OCI-LY1 (cell line): ENCODE measurements around the gene MACROD2.

ENCODE experiments used
- H2AFZ ChIP-seq: fragments of 200-600 bp; sonication (generic), shearing (Covaris generic); 2 replicates; pipeline ENCODE4 v1.6.0; 2014; ENCODE audit warnings: antibody characterized with exemption, mild to moderate bottlenecking, low read length
- H3F3A ChIP-seq: fragments of 200-600 bp; sonication (generic), shearing (Covaris generic); 2 replicates; pipeline ENCODE4 v1.6.0; 2014; ENCODE audit warnings: mild to moderate bottlenecking, antibody characterized with exemption, low read length, moderate library complexity; ENCODE audit not compliant: insufficient read depth
- H3K27ac ChIP-seq: fragments of 200-600 bp; sonication (generic); 2 replicates; pipeline ENCODE4 v1.5.1; 2014; ENCODE audit warnings: low read length, mixed run types, mild to moderate bottlenecking, low read depth; ENCODE audit not compliant: poor library complexity, severe bottlenecking
- H3K27me3 ChIP-seq: fragments of 200-600 bp; sonication (generic); 2 replicates; pipeline ENCODE4 v1.6.0; 2014; ENCODE audit warnings: antibody characterized with exemption, mild to moderate bottlenecking, low read length, moderate library complexity; ENCODE audit not compliant: insufficient read depth
- H3K36me3 ChIP-seq: fragments of 200-600 bp; sonication (generic); 2 replicates; pipeline ENCODE4 v1.6.1; 2014; ENCODE audit warnings: mild to moderate bottlenecking, antibody characterized with exemption, low read length, moderate library complexity, mixed read lengths; ENCODE audit not compliant: insufficient read depth
- H3K4me1 ChIP-seq: fragments of 200-600 bp; sonication (generic); 2 replicates; pipeline ENCODE4 v1.5.1; 2014; ENCODE audit warnings: mild to moderate bottlenecking, low read length, moderate library complexity; ENCODE audit not compliant: insufficient read depth, severe bottlenecking
- H3K4me2 ChIP-seq: fragments of 200-600 bp; sonication (generic), shearing (Covaris generic); 2 replicates; pipeline ENCODE4 v1.6.1; 2014; ENCODE audit warnings: low read length
- H3K4me3 ChIP-seq: fragments of 200-600 bp; sonication (generic); 2 replicates; pipeline ENCODE4 v1.5.1; 2014; ENCODE audit warnings: low read length, low read depth, mild to moderate bottlenecking, mixed read lengths; ENCODE audit not compliant: poor library complexity, severe bottlenecking
- H3K79me2 ChIP-seq: fragments of 200-600 bp; shearing (Covaris generic); 2 replicates; pipeline ENCODE4 v1.6.1; 2016; ENCODE audit warnings: mixed run types, low read length, mixed read lengths; ENCODE audit not compliant: insufficient read depth
- H3K9ac ChIP-seq: fragments of 200-600 bp; sonication (generic), shearing (Covaris generic); 2 replicates; pipeline ENCODE4 v1.6.1; 2014; ENCODE audit warnings: mild to moderate bottlenecking, low read length, mixed read lengths
- H3K9me2 ChIP-seq: fragments of 200-600 bp; sonication (generic), shearing (Covaris generic); 2 replicates; pipeline ENCODE4 v1.6.1; 2014; ENCODE audit warnings: low read depth, mild to moderate bottlenecking, low read length, mixed read lengths
- H3K9me3 ChIP-seq: fragments of 200-600 bp; shearing (Covaris generic); 2 replicates; pipeline ENCODE4 v1.6.1; 2014; ENCODE audit warnings: low read length, mixed read lengths
- H4K20me1 ChIP-seq: fragments of 200-600 bp; sonication (generic), shearing (Covaris generic); 2 replicates; pipeline ENCODE4 v1.6.0; 2016; ENCODE audit warnings: mild to moderate bottlenecking, low read length; ENCODE audit not compliant: insufficient read depth
- CTCF ChIP-seq: fragments of 200-600 bp; sonication (generic), shearing (Covaris generic); IDR thresholded peaks from 2 replicates; pipeline ENCODE4 v1.5.1; 2017; ENCODE audit warnings: mild to moderate bottlenecking, antibody characterized with exemption, low read length, moderate library complexity, mixed read lengths
- EZH2 ChIP-seq: fragments of 200-600 bp; sonication (generic), shearing (Covaris generic); IDR thresholded peaks from 2 replicates; pipeline ENCODE4 v1.8.0; 2017; ENCODE audit warnings: borderline replicate concordance, mixed run types, mild to moderate bottlenecking, antibody characterized with exemption, low read length, moderate library complexity, mixed read lengths

MACROD2 gene

GRCh38 chr20:14707865-14708596 is 712.7 kb downstream of the MACROD2 start:
- Histone ChIP-seq H3K4me2 (no peak overlapping the region), H3K9ac (no peak overlapping the region), H3K79me2 (no peaks in the 10 kb centered on the region), H3K9me3 (no peaks in the 10 kb centered on the region), H3K4me3 (no peak overlapping the region), H2AFZ (no peak overlapping the region), H3K9me2 (no peaks in the 10 kb centered on the region), H3K4me1 (no peaks in the 10 kb centered on the region), H4K20me1 (no peaks in the 10 kb centered on the region), H3F3A (no peaks in the 10 kb centered on the region), H3K36me3 (no peaks in the 10 kb centered on the region), H3K27ac (no peak overlapping the region), H3K27me3 (no peaks in the 10 kb centered on the region)
- TF ChIP-seq CTCF (no peak), EZH2 (no peak)

- H3K4me3 ChIP-seq: no peak overlapping the region
- no peaks in the 10 kb centered on the region for H3K9me3 ChIP-seq
- no peaks in the 10 kb centered on the region for H4K20me1 ChIP-seq
- H3K79me2 ChIP-seq: no peaks in the 10 kb centered on the region
- no peak overlapping the region for H3K4me2 ChIP-seq
- TF ChIP-seq CTCF (no peak), EZH2 (no peak)
- no peaks in the 10 kb centered on the region for H3K4me1 ChIP-seq
- no peaks in the 10 kb centered on the region for H3F3A ChIP-seq
- no peaks in the 10 kb centered on the region for H3K9me2 ChIP-seq
- no peak overlapping the region for H2AFZ ChIP-seq
- H3K36me3 ChIP-seq: no peaks in the 10 kb centered on the region
- no peak overlapping the region for H3K27ac ChIP-seq
- H3K9ac ChIP-seq: no peak overlapping the region
- no peaks in the 10 kb centered on the region for H3K27me3 ChIP-seq
These were observed 714.1 kb downstream of the MACROD2 start for GRCh38 chr20:14709439-14709838.

DNA sequence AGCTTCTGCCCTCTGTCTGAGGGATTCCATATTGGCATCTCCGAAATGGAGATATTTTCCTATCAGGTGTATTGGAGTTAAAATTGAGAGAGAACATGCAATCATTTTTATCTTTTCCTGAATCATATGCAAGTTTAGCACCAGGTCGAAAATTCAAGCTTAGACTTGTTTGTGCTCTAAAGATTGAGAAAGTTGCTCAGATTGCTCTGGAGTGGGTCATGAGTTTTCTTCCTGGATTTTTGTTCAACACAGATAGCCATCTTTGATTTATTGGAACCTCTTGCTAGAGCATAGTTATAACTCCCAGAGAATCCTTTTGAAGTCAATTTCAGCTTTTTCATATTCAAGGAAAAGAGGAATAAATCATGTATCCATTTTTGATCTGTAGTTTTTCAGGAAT is 715.6 kb downstream of the MACROD2 start:
- Histone ChIP-seq H2AFZ (no peak overlapping the region), H3K9ac (no peak overlapping the region), H3K4me3 (no peak overlapping the region), H3K4me2 (no peak overlapping the region), H3K27me3 (no peaks in the 10 kb centered on the region), H3F3A (no peaks in the 10 kb centered on the region), H3K9me3 (no peaks in the 10 kb centered on the region), H3K27ac (no peak overlapping the region), H4K20me1 (no peaks in the 10 kb centered on the region), H3K9me2 (no peaks in the 10 kb centered on the region), H3K4me1 (no peaks in the 10 kb centered on the region), H3K36me3 (no peaks in the 10 kb centered on the region), H3K79me2 (no peaks in the 10 kb centered on the region)
- no peak for TF ChIP-seq CTCF
- TF ChIP-seq EZH2: no peak
